HepG2 (cell line): ENCODE results near the gene RBM18. TPM values are rescaled to one million over a fixed set of nuclear protein-coding genes. Genes with fewer than 3 reads are reported as not detected.

Experiments
- ATAC-seq: fragments of 200-7000 bp; cut with Tn5 transposase; 3 replicates; pipeline ENCODE4 v1.9.1; 2020; ENCODE audit warnings: mild to moderate bottlenecking, moderate library complexity
- BruUV-seq: library from RNA; stranded (reverse); fragments of 400-500 nt; replicated peaks from 2 replicates; lab custom pipeline; 2021; lab: Mats Ljungman, UMichigan
- CTCF ChIA-PET: fragments of 300-600 bp; formaldehyde crosslinking; extraction: SDS; loops from one replicate; lab custom pipeline; 2021; ENCODE audit warnings: low total read pairs, inconsistent platforms, low intra/inter-chr PET ratio; lab: Yijun Ruan, JAX
- POLR2A ChIA-PET: fragments of 350-600 bp; sonication (Branson Sonifier 250); formaldehyde crosslinking; loops from one replicate; lab custom pipeline; 2020; ENCODE audit warnings: antibody characterized with exemption, inconsistent platforms; lab: Yijun Ruan, JAX
- DNase-seq: peaks from one replicate; pipeline ENCODE4 v3.0.0-alpha.2; 2015; ENCODE audit warnings: low spot score
- FAIRE-seq: peaks from 3 replicates; lab custom pipeline; 2011; peaks lifted over from hg19 to GRCh38; lab: Jason Lieb, UNC
- H2AFZ ChIP-seq: one replicate; pipeline ENCODE4 v1.6.1; 2011; ENCODE audit warnings: low read length, inconsistent platforms
- H3K27ac ChIP-seq: fragments of 300-600 bp; 3 replicates; pipeline ENCODE4 v1.8.0; 2011; ENCODE audit warnings: mixed run types, mild to moderate bottlenecking, mixed read lengths, low read length, inconsistent platforms; ENCODE audit not compliant: insufficient read depth; ENCODE audit errors: extremely low read length
- H3K27me3 ChIP-seq, 2 experiments: fragments of 200-600 bp in 1 of 2; 2 replicates in 1 of 2; 3 replicates in 1 of 2; pipeline versions ENCODE4 v1.6.0 to v1.8.0; 2011; ENCODE audit warnings: low read length in 2 of 2, mild to moderate bottlenecking in 2 of 2, moderate library complexity in 2 of 2, inconsistent platforms in 1 of 2; ENCODE audit not compliant: insufficient read depth in 2 of 2, control insufficient read depth in 1 of 2
- H3K36me3 ChIP-seq, 2 experiments: fragments of 200-600 bp in 1 of 2; replicated peaks in 1 of 2; 2 replicates in 1 of 2; 3 replicates in 1 of 2; pipeline versions ENCODE4 v1.5.1 to v1.8.0; 2011; ENCODE audit warnings: low read length in 2 of 2, inconsistent platforms in 1 of 2; ENCODE audit not compliant: insufficient read depth in 2 of 2, control insufficient read depth in 1 of 2
- H3K4me1 ChIP-seq: 2 replicates; pipeline ENCODE4 v1.5.1; 2012; ENCODE audit warnings: low read length, inconsistent platforms; ENCODE audit not compliant: insufficient read depth
- H3K4me2 ChIP-seq: 2 replicates; pipeline ENCODE4 v1.6.0; 2011; ENCODE audit warnings: low read depth, low read length, inconsistent platforms
- H3K4me3 ChIP-seq, 3 experiments: fragments of 200-600 bp in 1 of 3; sonication (generic), shearing (Covaris generic) in 1 of 3; replicated peaks in 1 of 3; 2 replicates each; pipeline ENCODE4 v1.5.1; 2011 to 2016; ENCODE audit warnings: low read length in 3 of 3, inconsistent platforms in 2 of 3, low read depth in 2 of 3, mild to moderate bottlenecking in 2 of 3, control low read depth in 1 of 3, mixed read lengths in 1 of 3; ENCODE audit not compliant: insufficient read depth in 1 of 3
- H3K79me2 ChIP-seq: one replicate; pipeline ENCODE4 v1.6.1; 2011; ENCODE audit warnings: low read length, inconsistent platforms; ENCODE audit not compliant: insufficient read depth
- H3K9ac ChIP-seq: 2 replicates; pipeline ENCODE4 v1.6.0; 2011; ENCODE audit warnings: mild to moderate bottlenecking, low read depth, low read length, inconsistent platforms; ENCODE audit not compliant: insufficient read depth
- H3K9me3 ChIP-seq: 2 replicates; pipeline ENCODE4 v1.5.1; 2012; ENCODE audit warnings: mild to moderate bottlenecking, low read length
- H4K20me1 ChIP-seq: 2 replicates; pipeline ENCODE4 v1.6.0; 2011; ENCODE audit warnings: inconsistent platforms, mild to moderate bottlenecking, low read length, moderate library complexity; ENCODE audit not compliant: insufficient read depth
- MAFF ChIP-seq: IDR thresholded peaks from 2 replicates; pipeline ENCODE4 v1.6.1; 2011; ENCODE audit warnings: low read depth, low read length, improper control_type of control experiment
- NFIC ChIP-seq: IDR thresholded peaks from 2 replicates; pipeline ENCODE4 v1.6.1; 2012; ENCODE audit warnings: mild to moderate bottlenecking, low read length, inconsistent platforms
- SMAD9 ChIP-seq: sonication (generic); formaldehyde crosslinking; IDR thresholded peaks from 2 replicates; pipeline ENCODE4 v1.5.1; 2020; ENCODE audit warnings: mild to moderate bottlenecking, missing genetic modification reagents
- XBP1 ChIP-seq: sonication (generic); formaldehyde crosslinking; IDR thresholded peaks from 2 replicates; pipeline ENCODE4 v1.5.0; 2020; ENCODE audit warnings: missing genetic modification reagents
- ZBTB3 ChIP-seq: sonication (generic); formaldehyde crosslinking; IDR thresholded peaks from 2 replicates; pipeline ENCODE4 v1.4.0; 2020; ENCODE audit warnings: low read depth, mild to moderate bottlenecking, moderate library complexity, missing genetic modification reagents, borderline replicate concordance
- ZIK1 ChIP-seq: sonication (generic); formaldehyde crosslinking; IDR thresholded peaks from 2 replicates; pipeline ENCODE4 v1.5.0; 2020; ENCODE audit warnings: mild to moderate bottlenecking, low read depth, missing genetic modification reagents, borderline replicate concordance
- ZZZ3 ChIP-seq: sonication (generic); formaldehyde crosslinking; IDR thresholded peaks from 2 replicates; pipeline ENCODE4 v1.4.0; 2020; ENCODE audit warnings: missing genetic modification reagents, mild to moderate bottlenecking, borderline replicate concordance
- WGBS: methylation state at CpG from one replicate; pipeline ENCODE4 v1.1.6; 2017; ENCODE audit warnings: low lambda C conversion rate; 5-methylcytosine and 5-hydroxymethylcytosine counted together
- in situ Hi-C: cut with HindIII; loops from 2 replicates; pipeline ENCODE4 v1.10.0; 2017; ENCODE audit warnings: low pct_unique_long_range_greater_than_20kb; ENCODE audit not compliant: extremely low pct_ligation_motif_present
- intact Hi-C: fragments of 100-400 bp; cut with micrococcal nuclease; formaldehyde crosslinking; loops from one replicate; pipeline ENCODE4 v1.10.0; 2022; ENCODE audit not compliant: unreplicated experiment
- polyA plus RNA-seq, 8 experiments: library from polyadenylated mRNA; depleted of rRNA in 3 of 8; stranded (reverse) in 7 of 8; unstranded in 1 of 8; fragments of >200 nt; fragmentation: Illumina TruSeq in 4 of 8; extraction: Trizol in 4 of 8; gene quantifications; 2 replicates each; pipeline versions ENCODE4 v1.2.1 to v1.2.3, GENCODE V29; 2011 to 2016; ENCODE audit warnings: low read depth in 4 of 8, missing spikeins in 1 of 8, mixed read lengths in 1 of 8; ENCODE audit not compliant: insufficient read depth in 1 of 8
- total RNA-seq, 5 experiments: library from RNA; depleted of rRNA; stranded (reverse); fragments of >200 nt; fragmentation: Illumina TruSeq; extraction: Trizol; gene quantifications; 2 replicates each; pipeline ENCODE4 v1.2.3, GENCODE V29; 2016; ENCODE audit warnings: low read depth in 1 of 5

Gene RBM18
- total and polyA plus RNA-seq, 2 of the 13 experiments (the other 11 are each of a cell fraction or from before 2014, with no cell fraction given) = 12.6 to 16.6 TPM

DNA sequence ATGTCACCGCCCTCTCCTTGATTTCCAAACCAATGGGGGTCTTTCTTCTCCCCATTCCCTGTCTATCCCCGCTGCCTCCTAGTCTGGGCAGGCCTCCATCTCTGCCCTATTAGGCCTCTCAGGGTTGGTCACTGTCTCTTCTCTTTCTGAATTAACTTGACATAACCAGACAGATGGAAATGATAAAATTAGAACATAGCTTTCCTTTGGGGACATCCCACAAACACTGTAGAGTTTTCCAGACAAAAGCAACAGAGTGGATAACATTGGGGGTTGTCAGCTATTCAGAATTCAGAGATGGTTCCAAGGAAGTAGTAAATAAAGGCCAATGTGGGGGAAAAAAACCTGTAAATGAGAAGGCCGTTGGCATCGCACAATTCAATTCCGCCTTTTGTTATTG is 60.6 kb downstream of the RBM18 start:
- Histone ChIP-seq H3K4me1 (no peaks in the 10 kb centered on the region), H3K27ac (no peak overlapping the region), H2AFZ (no peak overlapping the region), H4K20me1 (no peaks in the 10 kb centered on the region), H3K4me3 (no peak overlapping the region), H3K36me3 (no peaks in the 10 kb centered on the region), H3K79me2 (no peaks in the 10 kb centered on the region), H3K27me3 (peaks cover 2 to 3% of the 10 kb centered on the region in 2 experiments; a peak in 1 of 5 replicates), H3K9me3 (no peaks in the 10 kb centered on the region), H3K4me2 (no peak overlapping the region), H3K9ac (no peak overlapping the region)
- in situ Hi-C loops = loop anchor here (5.0 kb wide), 1 partner anchor 62 kb away; no protein-coding TSS in a partner anchor
- CTCF ChIA-PET = no interaction called here
- WGBS = 90% methylated on average over 5 of the region's 5 CpGs
- DNase-seq = no peak
- TF ChIP-seq NFIC = no peak
- no peak for TF ChIP-seq XBP1
- no peak for TF ChIP-seq SMAD9 (CRISPR knock-in tag)
- no peak for ATAC-seq
- intact Hi-C loops = no loop called here
- POLR2A ChIA-PET = no interaction called here
- BruUV-seq = no TSS peak
- no peak for FAIRE-seq

- Histone ChIP-seq H3K79me2 (no peaks in the 10 kb centered on the region), H2AFZ (no peak overlapping the region), H3K4me3 (no peak overlapping the region), H3K4me2 (no peak overlapping the region), H3K27ac (no peak overlapping the region), H4K20me1 (no peaks in the 10 kb centered on the region), H3K27me3 (no peaks in the 10 kb centered on the region), H3K9ac (no peak overlapping the region), H3K36me3 (no peaks in the 10 kb centered on the region), H3K4me1 (peaks cover 16% of the 10 kb centered on the region), H3K9me3 (no peaks in the 10 kb centered on the region)
- no peak for FAIRE-seq
- in situ Hi-C loops = loop anchor here (5.0 kb wide), 1 partner anchor 60 kb away; no protein-coding TSS in a partner anchor
- ChIA-PET CTCF (no interaction called here), POLR2A (no interaction called here)
- BruUV-seq = no TSS peak
- WGBS = 59% methylated on average over 3 of the region's 3 CpGs
- intact Hi-C loops = no loop called here
- no peak for DNase-seq
- TF ChIP-seq MAFF (no peak), ZBTB3 (CRISPR knock-in tag) (no peak), ZIK1 (no peak), ZZZ3 (no peak)
- no peak for ATAC-seq
Measured at GRCh38 chr9:122202111-122202510, 62.5 kb downstream of the RBM18 start.
